NCI-H1092 (cell line): ENCODE data around the gene PCDHB9.
"Not testable (repeated sequence)": the region's sequence is repeated elsewhere in the genome, so short reads cannot be mapped to it uniquely, and the experiment has no call there.

Experiments used
- DNase-seq: peaks from one replicate; lab custom pipeline; 2025; lab: John Stamatoyannopoulos, UW

PCDHB9 gene

GRCh38 chr5:141188682-141189081, 1.7 kb downstream of the PCDHB9 start:
- not testable (repeated sequence) for DNase-seq

GRCh38 chr5:141189131-141189530, 2.2 kb downstream of the PCDHB9 start:
- DNase-seq, result not testable (repeated sequence)

GRCh38 chr5:141192110-141192725, 5.3 kb downstream of the PCDHB9 start, which contains the start of gene PCDHB10:
Gene PCDHB10 (plus strand): TSS chr5:141192353. CDS start chr5:141192553, 200 bp downstream.
- DNase-seq, result no peak

GRCh38 chr5:141194332-141194731, 7.4 kb downstream of the PCDHB9 start:
- DNase-seq, result not testable (repeated sequence)

GRCh38 chr5:141196363-141196762, 9.4 kb downstream of the PCDHB9 start:
- no peak for DNase-seq

GRCh38 chr5:141199359-141200235, 12.6 kb downstream of the PCDHB9 start, which contains the start of gene PCDHB11:
Gene PCDHB11 (plus strand): TSS chr5:141199627. CDS start chr5:141199775, 148 bp downstream.
- DNase-seq, result no peak

GRCh38 chr5:141201126-141201525, 14.2 kb downstream of the PCDHB9 start:
- not testable (repeated sequence) for DNase-seq

GRCh38 chr5:141201646-141202045, 14.7 kb downstream of the PCDHB9 start:
- not testable (repeated sequence) for DNase-seq

- DNase-seq, result no peak
Measured at GRCh38 chr5:141208478-141208877, 21.5 kb downstream of the PCDHB9 start, which contains the start of gene PCDHB12. Gene PCDHB12 (plus strand): TSS chr5:141208719. CDS start chr5:141208908, 189 bp downstream.

- DNase-seq, result not testable (repeated sequence)
Measured at GRCh38 chr5:141210281-141210680, 23.3 kb downstream of the PCDHB9 start.

- not testable (repeated sequence) for DNase-seq
Measured at GRCh38 chr5:141210849-141211248, 23.9 kb downstream of the PCDHB9 start.

- peak; percentile 9 for DNase-seq
Measured at GRCh38 chr5:141213656-141214339, 26.8 kb downstream of the PCDHB9 start, which contains the start of gene PCDHB13. Gene PCDHB13 (plus strand): TSS chr5:141213919. CDS start chr5:141214124, 205 bp downstream.

- DNase-seq, result not testable (repeated sequence)
Measured at GRCh38 chr5:141214583-141214982, 27.6 kb downstream of the PCDHB9 start.

GRCh38 chr5:141215504-141215903, 28.5 kb downstream of the PCDHB9 start:
- DNase-seq, result not testable (repeated sequence)

GRCh38 chr5:141216035-141216434, 29.1 kb downstream of the PCDHB9 start:
- DNase-seq, result not testable (repeated sequence)

- peak; percentile 47 for DNase-seq
Measured at GRCh38 chr5:141223112-141223783, 36.3 kb downstream of the PCDHB9 start, which contains the start of gene PCDHB14. Gene PCDHB14 (plus strand): TSS chr5:141223343. CDS start chr5:141223506, 163 bp downstream.

- DNase-seq, result not testable (repeated sequence)
Measured at GRCh38 chr5:141224844-141225243, 37.9 kb downstream of the PCDHB9 start.

- not testable (repeated sequence) for DNase-seq
Measured at GRCh38 chr5:141225421-141225820, 38.5 kb downstream of the PCDHB9 start.

GRCh38 chr5:141234109-141234667, 47.2 kb downstream of the PCDHB9 start:
- no peak for DNase-seq

GRCh38 chr5:141235922-141236321, 49.0 kb downstream of the PCDHB9 start:
- not testable (repeated sequence) for DNase-seq
